HEK293T (cell line): Measurements from ENCODE around the gene ATG3.

Source experiments
- CTCF ChIA-PET: fragments of 350-600 bp; formaldehyde crosslinking; extraction: SDS; loops from one replicate; lab custom pipeline; 2021; ENCODE audit warnings: antibody characterized with exemption, inconsistent platforms; lab: Yijun Ruan, JAX
- POLR2A ChIA-PET: fragments of 350-600 bp; formaldehyde crosslinking; extraction: SDS; loops from one replicate; lab custom pipeline; 2020; ENCODE audit warnings: antibody characterized with exemption, inconsistent platforms; lab: Yijun Ruan, JAX
- DNase-seq: peaks from one replicate; pipeline ENCODE4 v3.0.0; 2012; ENCODE audit warnings: mixed read lengths; ENCODE audit errors: extremely low spot score
- ARNT ChIP-seq: fragments of 450-650 bp; IDR thresholded peaks from 2 replicates; pipeline ENCODE4 v1.6.1; 2017; ENCODE audit warnings: mild to moderate bottlenecking
- BHLHE40 ChIP-seq: fragments of 450-650 bp; IDR thresholded peaks from 2 replicates; pipeline ENCODE4 v1.6.1; 2016; ENCODE audit warnings: mild to moderate bottlenecking, moderate library complexity, borderline replicate concordance
- CTBP1 ChIP-seq: fragments of 450-650 bp; IDR thresholded peaks from 2 replicates; pipeline ENCODE4 v1.6.1; 2016; ENCODE audit warnings: borderline replicate concordance
- ELF4 ChIP-seq: fragments of 450-650 bp; IDR thresholded peaks from 2 replicates; pipeline ENCODE4 v1.6.1; 2017; ENCODE audit warnings: antibody characterized with exemption
- FOXA1 ChIP-seq: fragments of 450-650 bp; IDR thresholded peaks from 2 replicates; pipeline ENCODE4 v1.6.1; 2016; ENCODE audit warnings: mild to moderate bottlenecking
- FOXK2 ChIP-seq: fragments of 450-650 bp; IDR thresholded peaks from 2 replicates; pipeline ENCODE4 v1.6.1; 2016; ENCODE audit warnings: mild to moderate bottlenecking
- FOXM1 ChIP-seq: fragments of 450-650 bp; IDR thresholded peaks from 2 replicates; pipeline ENCODE4 v1.6.1; 2017; ENCODE audit warnings: mild to moderate bottlenecking, borderline replicate concordance
- HDGF ChIP-seq: fragments of 450-650 bp; IDR thresholded peaks from 2 replicates; pipeline ENCODE4 v1.6.1; 2017; ENCODE audit warnings: antibody characterized with exemption, borderline replicate concordance
- L3MBTL2 ChIP-seq: fragments of 450-650 bp; conservative IDR thresholded peaks from 2 replicates; pipeline ENCODE4 v1.6.1; 2016; ENCODE audit warnings: mild to moderate bottlenecking
- LEF1 ChIP-seq: fragments of 450-650 bp; IDR thresholded peaks from 2 replicates; pipeline ENCODE4 v1.6.1; 2017; ENCODE audit warnings: mild to moderate bottlenecking, borderline replicate concordance
- NFRKB ChIP-seq: fragments of 450-650 bp; IDR thresholded peaks from 2 replicates; pipeline ENCODE4 v1.6.1; 2016; ENCODE audit warnings: mild to moderate bottlenecking, moderate library complexity
- PKNOX1 ChIP-seq: fragments of 450-650 bp; IDR thresholded peaks from 2 replicates; pipeline ENCODE4 v1.6.1; 2016
- SP1 ChIP-seq: fragments of 450-650 bp; IDR thresholded peaks from 2 replicates; pipeline ENCODE4 v1.6.1; 2017
- SUZ12 ChIP-seq: fragments of 450-650 bp; IDR thresholded peaks from 2 replicates; pipeline ENCODE4 v1.6.1; 2016; ENCODE audit warnings: mild to moderate bottlenecking
- TARDBP ChIP-seq: fragments of 450-650 bp; IDR thresholded peaks from 2 replicates; pipeline ENCODE4 v1.6.1; 2016
- ZNF384 ChIP-seq: fragments of 450-650 bp; IDR thresholded peaks from 2 replicates; pipeline ENCODE4 v1.6.1; 2016

The ATG3 gene

GRCh38 chr3:112561734-112562529 lies at the start of gene ATG3, which contains the start of gene SLC35A5:
Gene ATG3, minus strand, starts transcription at chr3:112561962. Its CDS starts 434 bp downstream, at chr3:112561528.
Gene SLC35A5, plus strand, starts transcription at chr3:112562045. Its CDS starts 1,359 bp downstream, at chr3:112563404.
- ChIA-PET POLR2A (interaction anchor here (0.6 to 1.8 kb wide), 12 partner anchors 10 to 1257 kb away, joined by 3 to 8 read pairs (median 5); no protein-coding TSS in a partner anchor), CTCF (interaction anchor here (0.6 to 0.7 kb wide), 2 partner anchors 44 to 450 kb away, joined by 3 to 4 read pairs; no protein-coding TSS in a partner anchor)
- peak; percentile 93 for DNase-seq
- TF ChIP-seq FOXM1 = no peak
- no peak; the same call in 1 of the 2 replicates for TF ChIP-seq CTBP1
- TF ChIP-seq ZNF384 = no peak
- TF ChIP-seq L3MBTL2 = peak; percentile 73
- 0 out of 2 replicates have a peak, but pooled peaks have one; percentile 38 for TF ChIP-seq ARNT
- peak; percentile 82 for TF ChIP-seq PKNOX1
- TF ChIP-seq HDGF = no peak
- no peak for TF ChIP-seq TARDBP
- no peak for TF ChIP-seq FOXK2
- no peak for TF ChIP-seq NFRKB
- TF ChIP-seq BHLHE40 = peak; percentile 54; the same call in 1 of the 2 replicates
- TF ChIP-seq SUZ12 = no peak
- no peak for TF ChIP-seq SP1
- TF ChIP-seq ELF4 = peak; percentile 87
- TF ChIP-seq FOXA1 = no peak
- 0 out of 2 replicates have a peak, but pooled peaks have one; percentile 37 for TF ChIP-seq LEF1

GRCh38 chr3:112610121-112610520 lies 48.4 kb upstream of the ATG3 start:
- POLR2A ChIA-PET = no interaction called here
- CTCF ChIA-PET = no interaction called here
- DNase-seq = no peak
- TF ChIP-seq SP1 (no peak), TARDBP (no peak), NFRKB (no peak), FOXM1 (no peak), HDGF (no peak), ZNF384 (no peak), ARNT (no peak)

GRCh38 chr3:112607863-112608262 lies 46.1 kb upstream of the ATG3 start:
- TF ChIP-seq SP1 = no peak
- DNase-seq = no peak
- ChIA-PET POLR2A (no interaction called here), CTCF (interaction anchor here (1.0 kb wide), 1 partner anchor 36 kb away, joined by 3 read pairs; no protein-coding TSS in a partner anchor)

GRCh38 chr3:112606098-112606497 lies 44.3 kb upstream of the ATG3 start:
- DNase-seq = no peak
- POLR2A ChIA-PET = interaction anchor here (0.6 kb wide), 1 partner anchor 11 kb away, joined by 3 read pairs; no protein-coding TSS in a partner anchor
- no peak for TF ChIP-seq NFRKB
- TF ChIP-seq ARNT = no peak
- no peak for TF ChIP-seq HDGF
- no peak for TF ChIP-seq SUZ12
- no peak for TF ChIP-seq FOXM1
- no peak for TF ChIP-seq ZNF384
- TF ChIP-seq LEF1 = no peak
- TF ChIP-seq CTBP1 = no peak
- TF ChIP-seq FOXK2 = no peak
- no peak for TF ChIP-seq ELF4
- TF ChIP-seq FOXA1 = no peak
- no peak for TF ChIP-seq TARDBP
- TF ChIP-seq BHLHE40 = no peak
- CTCF ChIA-PET = interaction anchor here (0.5 to 0.7 kb wide), 2 partner anchors 29 to 44 kb away, joined by 3 read pairs; partner anchors contain the start of genes ATG3 and SLC35A5

- ChIA-PET CTCF (no interaction called here), POLR2A (no interaction called here)
- no peak for TF ChIP-seq ELF4
- no peak for TF ChIP-seq CTBP1
- no peak for TF ChIP-seq HDGF
- TF ChIP-seq SP1 = no peak
- TF ChIP-seq ARNT = no peak
- TF ChIP-seq SUZ12 = no peak
- TF ChIP-seq NFRKB = no peak
- no peak for TF ChIP-seq LEF1
- TF ChIP-seq BHLHE40 = no peak
- no peak for TF ChIP-seq PKNOX1
- DNase-seq = no peak
Observed at GRCh38 chr3:112605285-112605684, 43.5 kb upstream of the ATG3 start.

GRCh38 chr3:112604536-112604935 lies 42.8 kb upstream of the ATG3 start:
- CTCF ChIA-PET = no interaction called here
- POLR2A ChIA-PET = no interaction called here
- no peak for DNase-seq
- TF ChIP-seq FOXK2 (no peak), FOXA1 (no peak), HDGF (no peak), ZNF384 (no peak), BHLHE40 (no peak), SP1 (no peak), PKNOX1 (no peak), ARNT (no peak), NFRKB (no peak), CTBP1 (no peak), TARDBP (no peak), ELF4 (no peak), SUZ12 (no peak)
